Skin epidermis (tissue), 12 donors: ENCODE data around the gene ATP1A1.
A peak's percentile ranks its signal among the peaks of the same experiment; 100 is the strongest.

Experiments
- H3K27ac ChIP-seq, 21 experiments: fragments of 200-600 bp; sonication (generic) in 11 of 21; one replicate each; pipeline ENCODE4 v1.5.0; 2020; ENCODE audit warnings: mild to moderate bottlenecking in 3 of 21, inconsistent platforms in 2 of 21, moderate library complexity in 2 of 21
- H3K4me3 ChIP-seq, 7 experiments: fragments of 200-600 bp; sonication (generic) in 2 of 7; one replicate each; pipeline ENCODE4 v1.5.0; 2020; ENCODE audit warnings: inconsistent platforms in 2 of 7, mild to moderate bottlenecking in 2 of 7, moderate library complexity in 1 of 7

The ATP1A1 gene

DNA sequence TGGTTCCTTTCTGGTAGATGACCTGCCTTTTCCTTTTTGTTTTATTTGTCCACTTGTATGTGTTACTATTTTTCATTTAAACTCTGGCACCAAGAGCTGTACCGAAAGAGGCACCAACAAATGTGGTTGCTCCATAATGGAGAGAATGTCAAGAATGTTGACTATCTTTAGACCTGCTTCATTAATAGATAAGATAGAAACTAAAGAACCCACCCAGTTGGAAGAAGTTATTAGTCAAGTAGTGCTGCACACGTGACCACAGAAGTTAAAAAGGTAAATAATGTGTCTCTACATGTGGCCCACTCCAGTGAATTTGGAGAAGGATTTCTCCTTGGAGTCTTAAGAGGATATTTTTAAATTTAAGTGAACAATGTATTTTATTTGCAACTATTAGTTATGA lies 9.3 kb downstream of the ATP1A1 start:
- no peak overlapping the region for H3K4me3 ChIP-seq
- peak overlapping the region in 1 of 21 experiments; percentile 68 for H3K27ac ChIP-seq

DNA sequence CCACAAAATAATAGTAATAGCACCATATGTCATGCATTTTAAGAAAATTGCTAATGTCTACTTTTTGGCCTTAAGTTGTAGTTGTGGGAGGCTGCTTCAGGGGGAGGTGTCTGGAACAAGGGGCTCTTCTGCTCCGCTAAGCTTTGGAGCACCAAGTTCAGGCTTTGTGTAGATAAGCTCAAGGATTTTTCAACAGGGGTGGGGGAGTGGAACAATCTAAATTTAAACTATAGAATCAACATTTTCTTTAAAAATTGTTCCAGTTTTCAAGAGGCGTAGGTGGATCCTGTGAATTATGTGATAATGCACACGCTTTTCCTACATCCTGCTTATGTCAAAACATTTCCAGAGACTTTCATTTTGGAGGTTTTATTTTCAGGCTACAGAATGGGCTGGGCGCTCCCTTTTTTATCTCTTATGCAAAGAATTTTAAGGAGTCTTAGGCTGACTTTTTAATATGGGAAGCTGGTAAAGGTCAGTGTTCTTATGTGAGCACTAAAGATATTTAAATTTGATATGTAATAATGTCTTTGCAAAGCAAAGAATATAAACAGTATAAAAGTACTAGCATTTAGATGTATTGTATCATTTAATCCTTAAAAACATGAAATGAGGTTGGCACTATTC lies 9.9 kb downstream of the ATP1A1 start:
- no peak overlapping the region for H3K27ac ChIP-seq

DNA sequence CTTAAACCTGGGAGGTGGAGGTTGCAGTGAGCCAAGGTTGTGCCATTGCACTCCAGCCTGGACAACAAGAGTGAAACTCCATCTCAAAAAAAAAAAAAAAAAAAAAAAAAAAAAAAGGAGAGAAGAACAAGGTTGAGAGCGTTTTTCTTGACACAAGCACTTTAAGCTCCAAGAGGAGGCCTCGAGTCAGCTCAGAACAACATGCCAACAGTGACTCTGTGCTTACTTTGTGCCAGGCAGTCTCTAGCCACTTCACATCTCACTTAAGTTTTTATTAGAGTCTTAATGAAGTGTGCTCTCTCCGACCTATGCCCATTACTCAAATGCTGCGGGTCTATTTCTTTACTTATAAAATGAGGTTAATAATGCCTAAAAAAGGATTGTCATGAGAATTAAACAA lies 13.0 kb downstream of the ATP1A1 start:
- Histone ChIP-seq H3K4me3 (no peak overlapping the region), H3K27ac (no peak overlapping the region)

More for the DNA sequence above, 9.9 kb downstream of the ATP1A1 start:
- no peak overlapping the region for H3K4me3 ChIP-seq

DNA sequence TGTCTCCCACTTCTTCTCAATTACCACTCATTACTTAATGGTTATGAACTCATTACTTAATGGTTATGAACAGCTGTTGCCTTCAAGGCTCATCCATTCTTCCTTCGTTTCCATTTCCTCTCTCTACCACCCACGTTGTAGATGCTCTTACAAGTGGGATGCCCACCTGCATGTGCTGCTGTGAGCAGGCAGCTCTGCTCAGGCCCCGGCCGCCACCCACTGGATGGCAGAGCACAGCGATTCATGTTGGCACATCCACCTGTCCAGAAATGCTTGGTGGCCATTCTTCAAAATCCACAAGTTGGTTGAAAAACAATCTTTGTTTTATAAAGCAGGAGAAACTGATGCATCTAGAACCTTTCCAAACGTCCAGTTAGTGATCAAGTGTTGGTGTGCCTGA lies 14.5 kb downstream of the ATP1A1 start:
- Histone ChIP-seq H3K4me3 (no peak overlapping the region), H3K27ac (no peak overlapping the region)

DNA sequence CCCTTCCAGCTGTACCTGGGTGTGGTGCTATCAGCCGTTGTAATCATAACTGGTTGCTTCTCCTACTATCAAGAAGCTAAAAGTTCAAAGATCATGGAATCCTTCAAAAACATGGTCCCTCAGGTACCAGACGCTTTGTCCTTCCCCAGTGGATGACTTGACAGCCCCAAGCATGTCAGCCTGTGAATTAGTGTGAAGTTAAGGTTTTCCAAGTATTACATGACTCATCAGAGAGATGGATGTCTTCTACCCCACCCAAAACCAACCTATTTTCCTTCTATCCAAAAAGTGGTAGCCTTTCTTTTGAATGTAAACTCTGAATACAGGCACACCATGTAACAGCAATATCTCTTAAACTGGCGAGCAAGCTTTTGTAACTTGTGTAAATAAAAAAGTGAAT lies 15.1 kb downstream of the ATP1A1 start:
- H3K27ac ChIP-seq: no peak overlapping the region
- no peak overlapping the region for H3K4me3 ChIP-seq

DNA sequence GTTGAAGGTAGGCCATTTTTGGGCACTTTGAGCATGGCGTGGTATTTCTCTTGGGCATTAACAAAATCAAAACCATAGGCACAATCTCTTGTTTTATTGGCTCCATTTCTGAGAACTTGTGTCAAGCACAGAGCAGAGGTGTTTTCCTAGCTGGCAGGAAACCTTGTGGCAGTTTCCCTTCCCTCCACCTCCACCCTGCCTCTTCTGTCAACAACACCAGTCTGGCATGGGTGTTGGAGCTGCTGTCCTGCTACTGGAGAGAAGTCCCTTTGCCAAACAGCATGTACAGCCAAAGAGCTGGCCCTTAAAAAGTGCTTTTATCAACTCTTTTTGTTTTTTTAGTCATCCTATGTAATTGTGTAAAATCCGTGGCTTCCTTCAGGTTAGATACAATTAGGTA lies 16.0 kb downstream of the ATP1A1 start:
- Histone ChIP-seq H3K27ac (peak overlapping the region in 1 of 21 experiments; percentile 4), H3K4me3 (no peak overlapping the region)

DNA sequence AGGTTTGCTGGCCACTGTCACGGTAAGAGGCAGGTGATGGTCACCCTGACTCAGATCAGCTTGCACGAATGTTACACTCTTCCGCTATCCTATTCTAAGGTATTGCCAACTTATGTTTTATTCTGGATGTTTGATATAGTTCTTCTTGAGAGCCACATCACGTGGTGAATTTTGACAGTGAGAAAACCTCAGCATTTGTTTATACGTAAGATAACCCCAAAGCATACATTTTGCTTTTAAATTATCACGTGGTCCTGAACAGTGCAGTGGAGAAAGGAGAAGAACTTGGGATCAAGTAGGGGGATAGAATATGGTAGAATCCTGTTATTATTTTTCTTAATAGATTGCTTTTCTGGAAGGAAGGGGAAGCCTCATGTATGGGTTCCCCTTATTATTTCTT lies 16.6 kb downstream of the ATP1A1 start:
- H3K4me3 ChIP-seq: no peak overlapping the region
- no peak overlapping the region for H3K27ac ChIP-seq

DNA sequence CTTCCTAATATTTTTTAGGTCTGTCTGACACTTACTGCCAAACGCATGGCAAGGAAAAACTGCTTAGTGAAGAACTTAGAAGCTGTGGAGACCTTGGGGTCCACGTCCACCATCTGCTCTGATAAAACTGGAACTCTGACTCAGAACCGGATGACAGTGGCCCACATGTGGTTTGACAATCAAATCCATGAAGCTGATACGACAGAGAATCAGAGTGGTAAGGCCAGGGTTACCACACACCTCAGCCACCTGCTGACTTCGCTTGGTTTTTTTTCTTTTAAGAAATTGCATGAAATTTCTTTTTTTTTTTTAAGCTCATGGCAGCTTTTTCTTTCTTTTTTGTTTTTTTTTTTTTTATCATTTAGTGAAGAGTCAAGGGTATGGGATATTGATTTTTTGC lies 17.2 kb downstream of the ATP1A1 start:
- no peak overlapping the region for H3K4me3 ChIP-seq
- H3K27ac ChIP-seq: no peak overlapping the region

DNA sequence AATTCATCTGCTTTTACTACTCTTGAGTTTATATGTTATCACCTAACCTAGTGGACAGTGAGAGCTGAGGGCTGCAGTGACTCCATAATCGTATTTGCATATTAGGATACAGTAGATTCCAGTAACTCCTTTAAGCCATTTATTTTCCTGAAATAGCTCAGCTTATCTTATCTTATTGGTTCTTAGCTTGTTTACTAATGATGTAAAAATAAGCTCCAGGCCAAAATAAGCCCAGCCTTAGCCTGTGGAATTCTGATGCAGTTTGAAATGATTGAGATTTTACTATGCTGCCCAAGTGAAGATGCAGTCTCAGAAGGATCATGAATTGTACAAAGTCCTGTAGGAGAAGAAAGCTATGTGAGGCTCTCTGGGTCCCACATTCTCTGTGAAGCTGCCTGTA lies 18.1 kb downstream of the ATP1A1 start:
- H3K27ac ChIP-seq: peak overlapping the region in 2 of 21 experiments; percentile 17 to 37
- no peak overlapping the region for H3K4me3 ChIP-seq

DNA sequence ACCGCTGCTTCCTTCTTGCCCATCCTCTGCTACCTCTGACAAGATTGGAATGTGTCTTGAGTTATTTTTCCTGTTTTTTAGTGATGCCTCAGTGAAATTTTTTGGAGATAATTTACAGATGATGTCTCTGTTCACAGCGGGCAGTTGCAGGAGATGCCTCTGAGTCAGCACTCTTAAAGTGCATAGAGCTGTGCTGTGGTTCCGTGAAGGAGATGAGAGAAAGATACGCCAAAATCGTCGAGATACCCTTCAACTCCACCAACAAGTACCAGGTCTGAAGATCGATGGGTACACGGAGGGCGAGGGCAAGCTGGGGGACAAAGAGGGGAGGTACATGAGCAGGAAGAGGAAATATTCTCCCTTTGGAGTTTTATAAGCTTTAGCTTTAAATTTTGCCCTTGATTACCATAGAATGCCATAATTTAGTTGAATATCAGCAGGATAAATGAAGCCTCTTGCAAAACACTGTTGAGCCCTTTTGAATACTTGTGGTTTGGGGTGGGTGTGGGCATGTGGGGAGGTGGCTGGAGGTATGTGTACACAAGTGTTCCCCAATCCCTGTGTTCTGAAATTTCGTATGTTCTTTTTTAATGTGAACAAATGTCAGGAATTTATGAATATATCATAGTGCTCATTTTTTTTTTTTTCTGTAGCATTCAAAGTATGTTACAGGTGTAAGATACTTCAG lies 19.8 kb downstream of the ATP1A1 start:
- H3K27ac ChIP-seq: peak overlapping the region in 1 of 21 experiments; percentile 8
- no peak overlapping the region for H3K4me3 ChIP-seq

DNA sequence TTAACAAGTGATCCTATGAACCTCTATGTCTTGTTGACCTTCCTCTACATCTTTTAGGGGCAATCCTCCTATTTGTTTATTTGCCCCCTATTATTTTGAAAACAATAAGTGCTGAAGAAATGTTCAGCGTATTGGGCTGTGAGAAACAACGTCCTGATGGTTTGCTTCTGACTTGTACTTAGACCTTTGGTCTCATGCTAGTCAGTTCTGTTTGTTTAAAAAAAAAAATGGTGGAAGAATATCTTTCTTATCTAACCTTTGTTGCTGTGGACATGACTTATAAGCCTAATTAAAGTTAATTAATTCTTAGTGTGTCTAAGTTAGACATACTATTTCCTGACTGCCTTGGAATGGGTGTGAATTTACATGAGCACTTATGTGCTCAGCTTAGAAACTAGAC lies 20.7 kb downstream of the ATP1A1 start:
- Histone ChIP-seq H3K27ac (no peak overlapping the region), H3K4me3 (no peak overlapping the region)

DNA sequence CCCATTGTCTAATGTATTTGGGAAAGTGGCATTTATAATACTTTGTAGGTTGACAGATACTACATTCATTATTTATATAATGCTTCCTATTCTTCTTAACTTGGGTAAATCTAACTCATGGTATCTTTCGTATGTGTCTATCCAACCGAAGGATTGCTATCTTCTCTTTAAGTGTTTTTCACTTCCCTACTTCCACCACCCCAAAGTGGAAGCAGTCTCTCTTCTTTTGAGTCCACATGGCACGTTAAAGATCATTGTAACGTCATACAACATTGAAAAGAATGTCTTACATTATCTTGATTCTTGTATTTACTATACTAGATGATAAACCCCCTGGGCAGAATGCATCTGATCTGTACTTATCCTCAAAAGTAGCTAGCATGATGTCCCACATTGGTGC lies 21.2 kb downstream of the ATP1A1 start:
- Histone ChIP-seq H3K4me3 (no peak overlapping the region), H3K27ac (no peak overlapping the region)

DNA sequence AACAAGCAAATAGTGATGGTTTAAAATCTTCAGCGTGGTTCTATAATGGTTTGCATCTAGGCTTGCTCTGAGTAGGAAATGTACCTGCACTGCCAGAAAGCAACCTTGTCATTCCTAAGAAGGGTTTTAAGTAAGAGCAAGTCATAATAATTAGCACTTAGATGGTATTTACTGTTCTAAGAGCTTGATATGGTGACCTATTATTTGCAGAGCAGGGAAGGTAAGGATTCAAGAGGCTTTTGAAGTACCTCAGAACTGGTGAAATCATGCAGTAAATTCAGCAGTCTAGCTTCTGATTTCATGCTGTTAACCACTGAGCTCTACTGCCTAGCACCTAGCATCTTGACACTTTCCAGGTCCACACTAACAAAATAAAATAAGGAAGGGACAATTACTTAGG lies 23.7 kb downstream of the ATP1A1 start:
- H3K27ac ChIP-seq: no peak overlapping the region
- no peak overlapping the region for H3K4me3 ChIP-seq

DNA sequence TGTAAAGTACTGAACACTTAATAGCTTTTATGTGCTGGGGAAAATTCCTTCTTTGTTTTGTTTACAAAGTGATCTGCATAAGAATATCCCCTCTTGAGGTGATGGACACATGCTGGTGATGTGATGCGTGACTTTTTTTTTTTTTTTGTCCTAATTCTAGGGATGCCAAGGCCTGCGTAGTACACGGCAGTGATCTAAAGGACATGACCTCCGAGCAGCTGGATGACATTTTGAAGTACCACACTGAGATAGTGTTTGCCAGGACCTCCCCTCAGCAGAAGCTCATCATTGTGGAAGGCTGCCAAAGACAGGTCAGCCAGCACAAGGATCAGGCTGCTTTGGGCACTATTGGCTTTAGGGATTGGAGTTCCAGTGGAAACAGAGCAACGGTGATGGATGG lies 24.7 kb downstream of the ATP1A1 start:
- no peak overlapping the region for H3K27ac ChIP-seq
- no peak overlapping the region for H3K4me3 ChIP-seq

DNA sequence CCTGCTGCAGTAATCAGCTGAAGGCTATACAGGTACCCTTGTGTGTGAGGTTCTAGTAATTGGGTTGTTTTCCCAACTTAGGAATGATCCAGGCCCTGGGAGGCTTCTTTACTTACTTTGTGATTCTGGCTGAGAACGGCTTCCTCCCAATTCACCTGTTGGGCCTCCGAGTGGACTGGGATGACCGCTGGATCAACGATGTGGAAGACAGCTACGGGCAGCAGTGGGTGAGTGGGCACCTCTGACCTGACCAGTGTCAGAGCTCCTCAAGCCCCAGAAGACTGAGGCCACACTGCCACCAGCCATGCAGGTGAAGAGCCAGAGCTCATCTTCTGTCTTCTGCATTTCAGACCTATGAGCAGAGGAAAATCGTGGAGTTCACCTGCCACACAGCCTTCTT lies 27.7 kb downstream of the ATP1A1 start:
- no peak overlapping the region for H3K4me3 ChIP-seq
- H3K27ac ChIP-seq: no peak overlapping the region

DNA sequence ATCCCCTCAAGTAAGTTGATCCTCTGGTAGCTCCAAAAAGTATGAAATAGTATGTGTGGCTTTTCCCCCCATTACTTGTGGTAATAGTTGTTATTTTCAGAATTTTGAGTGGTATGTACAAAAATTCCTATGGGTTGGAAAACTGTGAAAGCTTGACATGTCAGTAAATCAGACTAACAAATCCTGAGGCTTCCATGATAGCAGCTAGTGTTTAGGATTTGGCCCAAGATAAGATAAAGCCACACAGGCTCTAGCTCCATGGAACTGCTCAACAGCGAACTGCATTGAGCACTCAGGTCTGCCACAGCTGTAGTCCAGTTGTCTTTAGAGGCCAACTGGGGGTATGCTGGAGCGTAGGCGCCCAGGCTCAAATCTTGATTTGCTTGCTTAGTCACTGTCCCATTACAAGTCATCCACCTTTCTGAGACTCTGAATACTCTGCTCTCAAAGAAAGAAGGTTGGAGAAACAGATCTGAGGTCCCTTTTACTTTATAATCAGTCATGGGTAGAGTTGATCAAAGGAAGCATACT lies 28.7 kb downstream of the ATP1A1 start:
- no peak overlapping the region for H3K27ac ChIP-seq
- no peak overlapping the region for H3K4me3 ChIP-seq

DNA sequence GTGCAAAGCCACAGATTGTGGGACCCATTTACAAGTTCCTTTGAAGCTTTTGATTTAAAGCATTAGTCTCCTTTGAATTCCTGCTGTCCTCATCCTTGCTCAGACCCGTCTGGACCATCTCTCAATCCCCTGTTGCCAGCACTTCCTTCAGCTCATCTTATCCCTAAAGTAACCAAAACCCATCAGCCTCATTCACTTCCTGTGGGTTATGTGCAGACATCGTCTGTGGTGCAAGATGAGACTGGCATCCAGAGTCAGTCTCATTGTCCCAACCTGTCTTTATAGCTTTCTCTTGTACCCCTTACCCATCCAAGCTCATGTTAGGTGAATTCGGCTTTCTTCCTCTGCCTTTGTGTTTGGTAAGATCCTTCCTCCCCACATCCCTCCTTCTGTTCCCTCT lies 29.3 kb downstream of the ATP1A1 start:
- no peak overlapping the region for H3K4me3 ChIP-seq
- peak overlapping the region in 2 of 21 experiments; percentile 20 to 23 for H3K27ac ChIP-seq

DNA sequence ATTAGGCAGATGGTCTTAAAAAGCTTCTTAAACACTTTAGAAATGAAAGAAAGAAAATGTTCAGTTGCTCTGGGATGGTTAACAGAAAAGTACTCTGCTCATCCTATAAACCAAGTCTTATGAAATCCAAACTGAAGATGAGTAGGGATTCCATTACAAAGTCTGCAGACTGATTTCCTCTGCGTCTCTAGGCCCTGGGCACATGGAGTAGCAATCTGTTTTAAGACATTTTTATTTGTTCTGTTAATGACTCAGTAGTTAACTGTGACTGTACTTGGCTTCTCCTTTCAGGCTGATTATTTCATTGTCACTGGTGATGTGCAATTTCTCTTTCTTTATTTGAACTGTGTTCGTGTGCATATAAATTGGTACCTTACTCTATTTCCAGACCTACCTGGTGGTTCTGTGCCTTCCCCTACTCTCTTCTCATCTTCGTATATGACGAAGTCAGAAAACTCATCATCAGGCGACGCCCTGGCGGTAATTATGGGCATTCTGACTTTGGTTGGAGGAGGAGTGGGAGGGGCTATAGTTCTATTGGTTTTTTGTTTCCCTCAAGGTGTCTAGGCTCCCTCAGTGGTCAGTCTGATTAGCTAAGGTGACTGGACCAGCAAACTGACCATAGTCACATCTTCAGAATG lies 30.6 kb downstream of the ATP1A1 start:
- peak overlapping the region in 2 of 21 experiments; percentile 22 to 47 for H3K27ac ChIP-seq
- no peak overlapping the region for H3K4me3 ChIP-seq

DNA sequence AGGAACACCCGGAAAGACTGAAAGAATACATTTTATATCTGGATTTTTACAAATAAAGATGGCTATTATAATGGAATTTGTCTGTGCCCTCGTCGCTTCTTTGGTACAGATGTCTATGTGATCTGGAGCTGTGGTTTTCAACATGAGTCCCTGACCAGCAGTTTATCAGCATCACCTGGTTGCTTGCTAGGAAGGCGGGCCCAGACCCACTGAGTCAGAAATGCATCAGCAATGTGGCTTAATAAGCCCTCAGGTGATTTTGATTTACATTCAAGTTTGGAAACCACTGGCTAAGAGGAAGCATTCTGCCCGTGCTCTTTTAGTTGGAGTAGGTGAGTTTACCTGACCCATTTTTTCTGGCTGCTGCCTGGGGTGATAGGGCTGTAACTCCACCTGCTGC lies 31.7 kb downstream of the ATP1A1 start:
- Histone ChIP-seq H3K27ac (peak overlapping the region in 1 of 21 experiments; percentile 61), H3K4me3 (no peak overlapping the region)

DNA sequence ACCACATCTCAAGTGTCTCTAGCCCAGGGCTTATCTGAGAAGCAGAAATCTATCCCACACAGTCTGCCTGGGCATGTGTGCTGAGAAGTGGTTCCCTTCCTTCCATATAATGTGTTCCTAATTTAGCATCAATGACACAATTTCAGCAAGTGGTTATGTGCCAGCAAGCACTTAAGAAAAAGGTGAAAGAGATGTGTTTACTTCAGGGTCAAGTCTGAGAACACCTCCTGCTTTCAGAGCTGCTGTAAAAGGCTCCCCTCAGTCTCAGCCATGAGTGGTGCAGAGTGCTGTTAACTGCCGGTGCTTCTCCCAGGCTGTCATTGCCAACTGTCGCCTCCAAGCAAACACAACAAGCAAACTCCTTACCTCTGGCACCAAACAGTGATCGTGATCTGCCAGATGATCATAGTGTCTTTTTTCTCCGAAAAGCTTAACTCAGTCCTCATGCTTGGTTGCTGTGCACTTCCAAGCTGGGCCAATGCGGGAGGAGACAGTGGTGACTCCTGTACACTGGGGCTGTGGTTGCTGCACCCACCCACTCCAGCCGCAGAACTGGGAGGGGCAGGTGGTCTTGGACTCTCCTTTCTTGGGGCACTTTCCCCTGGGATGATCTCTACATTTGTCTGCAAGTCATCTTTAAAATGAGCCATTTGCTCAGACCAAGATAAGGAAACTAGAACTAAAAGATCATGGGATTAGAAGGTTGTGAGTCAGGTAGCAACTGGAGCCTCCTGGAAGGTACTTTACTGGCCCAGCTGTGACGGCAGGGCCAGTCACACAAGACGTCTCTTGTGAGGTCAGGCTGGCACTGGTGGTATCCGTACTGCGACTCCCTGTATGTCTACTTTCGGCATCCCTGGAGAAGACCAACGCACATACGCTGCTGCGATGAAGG lies 32.4 kb downstream of the ATP1A1 start:
- Histone ChIP-seq H3K4me3 (no peak overlapping the region), H3K27ac (peak overlapping the region in 1 of 21 experiments; percentile 61)
